ENCODE results near the gene PPP3R1.

The PPP3R1 gene

DNA sequence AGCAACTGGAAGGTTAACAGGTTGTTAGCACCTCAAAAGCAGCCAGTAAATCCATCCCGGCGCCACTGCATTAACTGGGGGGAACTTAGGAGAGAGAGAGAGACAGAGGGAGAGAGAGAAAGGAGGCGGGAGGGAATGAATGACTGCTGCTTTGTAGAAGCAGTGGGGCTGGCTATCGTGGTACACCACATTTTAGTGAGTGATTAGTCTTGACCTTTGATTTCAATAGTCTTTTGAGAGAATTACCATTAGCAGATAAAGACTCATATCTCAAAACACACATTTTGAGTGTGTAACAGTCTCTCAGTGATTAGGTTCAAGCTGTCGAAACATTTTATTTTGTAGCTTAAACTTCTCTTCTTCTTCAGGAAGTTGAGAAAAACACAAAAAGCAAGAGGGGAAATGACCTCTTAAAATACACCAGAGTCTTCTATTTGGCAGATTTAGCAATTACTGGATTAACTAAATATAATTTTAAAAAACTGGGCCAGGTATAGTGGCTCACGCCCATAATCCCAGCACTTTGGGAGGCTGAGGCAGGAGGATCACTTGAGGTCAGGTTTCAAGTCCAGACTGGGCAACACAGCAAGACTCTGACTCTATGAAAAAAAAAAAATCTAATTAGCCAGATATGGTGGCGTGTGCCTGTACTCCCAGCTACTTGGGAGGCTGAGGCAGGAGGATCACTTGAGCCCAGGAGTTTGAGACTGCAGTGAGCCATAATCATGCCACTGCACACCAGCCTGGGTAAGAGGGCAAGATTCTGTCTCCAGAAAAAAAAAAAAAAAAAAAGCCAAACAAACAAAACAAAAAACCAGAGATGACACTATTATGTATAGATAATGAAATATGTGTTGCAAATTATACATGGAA is 116.6 kb downstream of the PPP3R1 start:
- no peak for DNase-seq

DNA sequence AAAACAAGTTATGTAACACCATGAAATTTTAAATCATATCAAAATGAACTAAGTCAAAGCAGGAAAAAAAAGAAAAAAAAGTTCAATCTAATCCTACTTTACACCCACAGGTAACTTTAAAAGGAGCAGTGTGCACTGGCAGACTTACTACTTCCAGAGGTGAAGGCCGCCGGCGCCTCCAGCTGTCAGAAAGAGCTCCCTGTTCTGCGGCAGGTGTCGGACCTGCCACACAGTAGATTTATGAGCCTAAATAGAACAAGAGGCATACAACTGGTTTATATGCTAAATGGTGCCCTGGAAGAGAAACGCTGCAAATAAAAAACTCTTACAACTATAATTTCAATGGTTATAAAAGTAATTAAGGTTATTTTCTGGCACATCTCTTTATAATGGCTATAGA is 117.8 kb downstream of the PPP3R1 start:
- DNase-seq, result no peak

DNA sequence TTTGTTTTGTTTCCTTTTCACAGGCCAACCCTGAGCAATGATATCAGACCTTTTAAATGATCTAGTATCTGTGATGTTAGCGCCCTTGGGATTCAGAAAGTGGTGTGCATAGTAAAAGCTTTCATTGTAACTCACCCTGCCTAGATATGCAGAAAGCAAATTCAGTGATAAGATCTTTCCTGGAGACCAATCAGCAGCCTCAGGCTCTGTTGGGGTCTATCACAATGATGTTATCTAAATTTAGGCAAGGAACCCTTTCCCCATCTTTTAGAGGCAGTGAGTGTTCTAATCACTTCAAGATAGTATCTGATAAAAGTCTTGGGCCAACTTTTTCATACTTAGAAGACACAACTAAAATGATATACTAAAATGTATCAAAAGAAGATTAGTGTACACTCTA is 118.2 kb downstream of the PPP3R1 start:
- no peak for DNase-seq
